Astrocyte (in vitro differentiated cells and primary cell): ENCODE data around the gene ARHGAP40. TPM values are rescaled to one million over a fixed set of nuclear protein-coding genes. Genes with fewer than 3 reads are reported as not detected.

Source experiments
- DNase-seq: peaks from one replicate; pipeline ENCODE4 v3.0.0-alpha.2; 2010; ENCODE audit warnings: low read depth
- FAIRE-seq: peaks from 2 replicates; lab custom pipeline; 2011; peaks lifted over from hg19 to GRCh38; lab: Jason Lieb, UNC
- H2AFZ ChIP-seq: 2 replicates; pipeline ENCODE4 v1.6.0; 2012; ENCODE audit warnings: low read depth, low read length, inconsistent platforms
- H3K27ac ChIP-seq: 2 replicates; pipeline ENCODE4 v1.5.1; 2011; ENCODE audit warnings: low read depth, low read length, inconsistent platforms
- H3K27me3 ChIP-seq: 2 replicates; pipeline ENCODE4 v1.6.0; 2011; ENCODE audit warnings: low read length, inconsistent platforms; ENCODE audit not compliant: insufficient read depth
- H3K36me3 ChIP-seq: 2 replicates; pipeline ENCODE4 v1.5.1; 2011; ENCODE audit warnings: low read length, inconsistent platforms; ENCODE audit not compliant: insufficient read depth
- H3K4me1 ChIP-seq: 2 replicates; pipeline ENCODE4 v1.5.1; 2011; ENCODE audit warnings: low read length, inconsistent platforms; ENCODE audit not compliant: insufficient read depth
- H3K4me2 ChIP-seq: 2 replicates; pipeline ENCODE4 v1.6.0; 2012; ENCODE audit warnings: low read length, inconsistent platforms
- H3K4me3 ChIP-seq: 2 replicates; pipeline ENCODE4 v1.5.1; 2011; ENCODE audit warnings: low read depth, mild to moderate bottlenecking, low read length, inconsistent platforms; ENCODE audit not compliant: insufficient read depth
- H3K79me2 ChIP-seq: 2 replicates; pipeline ENCODE4 v1.6.0; 2012; ENCODE audit warnings: mild to moderate bottlenecking, low read length, inconsistent platforms; ENCODE audit not compliant: insufficient read depth
- H3K9ac ChIP-seq: 2 replicates; pipeline ENCODE4 v1.6.0; 2012; ENCODE audit warnings: mild to moderate bottlenecking, low read length, inconsistent platforms
- H3K9me3 ChIP-seq: 2 replicates; pipeline ENCODE4 v1.5.1; 2012; ENCODE audit warnings: low read depth, mild to moderate bottlenecking, low read length, inconsistent platforms; ENCODE audit not compliant: insufficient read depth
- H4K20me1 ChIP-seq: 2 replicates; pipeline ENCODE4 v1.6.0; 2012; ENCODE audit warnings: low read length, inconsistent platforms; ENCODE audit not compliant: insufficient read depth
- H3K27ac Mint-ChIP-seq: one replicate; pipeline ENCODE4 v1.8.0; 2021; ENCODE audit warnings: mild to moderate bottlenecking, mixed read lengths; ENCODE audit not compliant: unreplicated experiment
- H3K27me3 Mint-ChIP-seq: one replicate; pipeline ENCODE4 v1.8.0; 2021; ENCODE audit warnings: low read depth, mixed read lengths; ENCODE audit not compliant: unreplicated experiment
- H3K36me3 Mint-ChIP-seq: one replicate; pipeline ENCODE4 v1.8.0; 2021; ENCODE audit warnings: low read depth, mixed read lengths; ENCODE audit not compliant: unreplicated experiment
- H3K4me1 Mint-ChIP-seq: one replicate; pipeline ENCODE4 v1.8.0; 2021; ENCODE audit warnings: low read depth, mixed read lengths; ENCODE audit not compliant: unreplicated experiment
- H3K4me3 Mint-ChIP-seq: one replicate; pipeline ENCODE4 v1.8.0; 2021; ENCODE audit warnings: mild to moderate bottlenecking, moderate library complexity, mixed read lengths; ENCODE audit not compliant: unreplicated experiment
- H3K9me3 Mint-ChIP-seq: one replicate; pipeline ENCODE4 v1.8.0; 2021; ENCODE audit warnings: mild to moderate bottlenecking, mixed read lengths; ENCODE audit not compliant: unreplicated experiment
- EZH2 ChIP-seq: IDR thresholded peaks from 2 replicates; pipeline ENCODE4 v1.6.1; 2012; ENCODE audit warnings: mild to moderate bottlenecking, low read length, inconsistent platforms; ENCODE audit not compliant: insufficient read depth
- total RNA-seq: library from RNA; stranded (reverse); gene quantifications from 2 replicates; pipeline ENCODE4 v1.2.1, GENCODE V29; 2021
- TF ChIP-seq, protein P1 (sequence below): IDR thresholded peaks from 2 replicates; pipeline ENCODE4 v1.5.1; 2011; ENCODE audit warnings: low read depth, mild to moderate bottlenecking, inconsistent platforms, low read length, moderate library complexity; ENCODE audit not compliant: insufficient read depth

ARHGAP40 gene
- total RNA-seq, 1 donor from 2014 or later = 0.27 TPM

DNA sequence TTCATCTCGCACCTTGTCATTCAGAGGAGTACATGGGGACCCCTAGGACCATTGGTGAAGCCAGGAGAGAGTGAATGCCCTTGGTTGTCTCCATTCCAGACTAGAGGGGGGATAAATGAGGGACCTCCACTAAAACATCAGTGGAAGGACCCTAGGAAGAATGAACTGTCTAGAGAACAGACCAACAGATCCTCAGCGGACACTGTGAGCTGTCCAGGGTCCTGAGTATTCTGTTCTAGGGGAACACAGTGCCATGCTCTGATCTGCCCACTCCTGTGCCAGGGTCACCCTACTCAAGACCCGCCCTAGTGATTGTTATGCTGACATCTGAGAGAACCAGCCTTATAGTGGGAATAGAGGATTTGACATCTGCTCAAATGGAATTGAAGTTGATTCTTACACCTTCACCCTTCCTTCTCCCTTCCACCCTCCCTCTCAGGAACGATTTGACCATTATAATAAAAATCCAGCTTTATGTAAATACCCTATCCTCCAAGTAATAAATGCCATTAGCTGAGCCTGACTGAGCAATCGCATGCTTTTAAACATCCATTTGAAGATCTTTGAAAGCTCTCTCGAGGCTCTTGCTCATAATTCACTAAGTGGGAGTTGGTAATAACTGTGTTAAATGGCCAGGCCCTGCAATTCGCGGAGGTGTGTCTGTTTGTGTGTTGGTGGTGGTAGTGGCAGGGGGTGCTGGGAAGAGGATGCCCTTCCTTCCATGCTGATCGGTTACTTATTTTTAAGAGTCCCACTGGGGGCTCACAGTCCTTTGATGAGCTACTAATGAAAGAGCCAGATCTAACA, 79.1 kb downstream of the ARHGAP40 start:
- H3K4me1 Mint-ChIP-seq = no peaks in the 10 kb centered on the region
- H3K9ac ChIP-seq = no peak overlapping the region
- H3K4me3 ChIP-seq = no peak overlapping the region
- no peaks in the 10 kb centered on the region for H3K4me1 ChIP-seq
- H2AFZ ChIP-seq = no peak overlapping the region
- no peaks in the 10 kb centered on the region for H3K9me3 ChIP-seq
- no peaks in the 10 kb centered on the region for H4K20me1 ChIP-seq
- H3K4me2 ChIP-seq = no peak overlapping the region
- no peaks in the 10 kb centered on the region for H3K36me3 ChIP-seq
- no peak overlapping the region for H3K27ac ChIP-seq
- H3K79me2 ChIP-seq = no peaks in the 10 kb centered on the region
- no peaks in the 10 kb centered on the region for H3K9me3 Mint-ChIP-seq
- H3K27me3 Mint-ChIP-seq = peaks cover 82% of the 10 kb centered on the region
- DNase-seq (peak; percentile 16), FAIRE-seq (no peak)
- TF ChIP-seq EZH2 = no peak
- TF ChIP-seq, protein P1, sequence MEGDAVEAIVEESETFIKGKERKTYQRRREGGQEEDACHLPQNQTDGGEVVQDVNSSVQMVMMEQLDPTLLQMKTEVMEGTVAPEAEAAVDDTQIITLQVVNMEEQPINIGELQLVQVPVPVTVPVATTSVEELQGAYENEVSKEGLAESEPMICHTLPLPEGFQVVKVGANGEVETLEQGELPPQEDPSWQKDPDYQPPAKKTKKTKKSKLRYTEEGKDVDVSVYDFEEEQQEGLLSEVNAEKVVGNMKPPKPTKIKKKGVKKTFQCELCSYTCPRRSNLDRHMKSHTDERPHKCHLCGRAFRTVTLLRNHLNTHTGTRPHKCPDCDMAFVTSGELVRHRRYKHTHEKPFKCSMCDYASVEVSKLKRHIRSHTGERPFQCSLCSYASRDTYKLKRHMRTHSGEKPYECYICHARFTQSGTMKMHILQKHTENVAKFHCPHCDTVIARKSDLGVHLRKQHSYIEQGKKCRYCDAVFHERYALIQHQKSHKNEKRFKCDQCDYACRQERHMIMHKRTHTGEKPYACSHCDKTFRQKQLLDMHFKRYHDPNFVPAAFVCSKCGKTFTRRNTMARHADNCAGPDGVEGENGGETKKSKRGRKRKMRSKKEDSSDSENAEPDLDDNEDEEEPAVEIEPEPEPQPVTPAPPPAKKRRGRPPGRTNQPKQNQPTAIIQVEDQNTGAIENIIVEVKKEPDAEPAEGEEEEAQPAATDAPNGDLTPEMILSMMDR = no peak
- no peaks in the 10 kb centered on the region for H3K36me3 Mint-ChIP-seq
- no peak overlapping the region for H3K4me3 Mint-ChIP-seq
- H3K27ac Mint-ChIP-seq = no peak overlapping the region
- H3K27me3 ChIP-seq = no peaks in the 10 kb centered on the region

DNA sequence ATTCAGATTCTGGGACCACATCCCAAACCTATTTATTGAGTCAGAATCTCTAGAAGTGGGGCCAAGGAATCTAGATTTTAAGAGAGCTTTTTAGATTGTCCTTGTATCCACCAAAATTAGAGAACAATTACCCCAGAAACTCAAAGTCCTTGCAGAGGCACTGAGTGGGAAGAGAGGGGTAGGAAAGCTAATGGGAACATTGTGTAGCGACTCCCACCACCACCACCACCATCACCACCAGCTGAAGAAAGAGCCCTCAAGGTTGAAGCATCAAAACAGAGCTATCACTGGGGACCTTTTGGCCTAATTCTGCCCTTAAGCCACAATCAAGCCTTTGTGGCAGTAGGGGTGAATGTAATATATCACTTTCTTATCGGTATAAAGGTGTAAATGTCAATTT, 83.7 kb downstream of the ARHGAP40 start:
- Histone ChIP-seq H3K4me1 (no peaks in the 10 kb centered on the region), H4K20me1 (no peaks in the 10 kb centered on the region), H3K79me2 (no peaks in the 10 kb centered on the region), H3K9ac (no peak overlapping the region), H2AFZ (no peak overlapping the region), H3K9me3 (no peaks in the 10 kb centered on the region), H3K27me3 (peaks cover 5% of the 10 kb centered on the region), H3K4me2 (no peak overlapping the region), H3K4me3 (no peak overlapping the region), H3K36me3 (no peaks in the 10 kb centered on the region), H3K27ac (no peak overlapping the region)
- Mint-ChIP-seq H3K9me3 (no peaks in the 10 kb centered on the region), H3K27me3 (peaks cover 86% of the 10 kb centered on the region), H3K27ac (no peak overlapping the region), H3K36me3 (no peaks in the 10 kb centered on the region), H3K4me1 (no peaks in the 10 kb centered on the region), H3K4me3 (no peak overlapping the region)
- FAIRE-seq = no peak
- TF ChIP-seq, protein P1 = no peak
- TF ChIP-seq EZH2 = no peak
- DNase-seq = no peak
